ENCODE data around the gene MBL2.

DNA sequence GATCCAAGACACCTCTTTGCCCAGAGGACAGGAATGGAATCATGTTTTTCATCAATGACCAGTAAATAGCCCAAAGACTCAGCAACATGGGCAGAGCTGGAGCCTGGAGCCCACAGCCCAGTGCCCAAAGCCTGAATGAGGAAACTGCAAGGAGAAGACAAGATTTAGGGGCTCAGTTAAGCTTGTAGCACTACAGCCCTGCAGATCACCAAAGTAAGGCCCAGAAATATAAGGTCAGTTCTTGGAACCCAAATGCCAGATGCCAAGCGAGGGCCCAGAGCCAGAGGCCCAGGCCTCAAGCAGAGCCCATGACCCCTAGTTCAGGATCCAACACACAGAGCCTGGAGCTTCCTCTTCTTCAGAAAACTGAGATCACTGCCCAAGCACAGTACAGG, 32.4 kb downstream of the MBL2 start:
- TF ChIP-seq, protein P1, sequence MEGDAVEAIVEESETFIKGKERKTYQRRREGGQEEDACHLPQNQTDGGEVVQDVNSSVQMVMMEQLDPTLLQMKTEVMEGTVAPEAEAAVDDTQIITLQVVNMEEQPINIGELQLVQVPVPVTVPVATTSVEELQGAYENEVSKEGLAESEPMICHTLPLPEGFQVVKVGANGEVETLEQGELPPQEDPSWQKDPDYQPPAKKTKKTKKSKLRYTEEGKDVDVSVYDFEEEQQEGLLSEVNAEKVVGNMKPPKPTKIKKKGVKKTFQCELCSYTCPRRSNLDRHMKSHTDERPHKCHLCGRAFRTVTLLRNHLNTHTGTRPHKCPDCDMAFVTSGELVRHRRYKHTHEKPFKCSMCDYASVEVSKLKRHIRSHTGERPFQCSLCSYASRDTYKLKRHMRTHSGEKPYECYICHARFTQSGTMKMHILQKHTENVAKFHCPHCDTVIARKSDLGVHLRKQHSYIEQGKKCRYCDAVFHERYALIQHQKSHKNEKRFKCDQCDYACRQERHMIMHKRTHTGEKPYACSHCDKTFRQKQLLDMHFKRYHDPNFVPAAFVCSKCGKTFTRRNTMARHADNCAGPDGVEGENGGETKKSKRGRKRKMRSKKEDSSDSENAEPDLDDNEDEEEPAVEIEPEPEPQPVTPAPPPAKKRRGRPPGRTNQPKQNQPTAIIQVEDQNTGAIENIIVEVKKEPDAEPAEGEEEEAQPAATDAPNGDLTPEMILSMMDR (IDR thresholded peaks at IDR 0.05) = no peak
- TF ChIP-seq POLR2A (IDR thresholded peaks at IDR 0.05) = no peak

Data from transverse colon (tissue), 3 donors.